GM19023 (cell line): ENCODE data around the gene TFDP1.
"Not testable (repeated sequence)": the region's sequence is repeated elsewhere in the genome, so short reads cannot be mapped to it uniquely, and the experiment has no call there.

Experiments used
- ATAC-seq: cut with Tn5 transposase; IDR thresholded peaks from one replicate; pipeline ENCODE4 v1.9.1; 2021; ENCODE audit warnings: mild to moderate bottlenecking, moderate library complexity; ENCODE audit not compliant: unreplicated experiment

The TFDP1 gene

DNA sequence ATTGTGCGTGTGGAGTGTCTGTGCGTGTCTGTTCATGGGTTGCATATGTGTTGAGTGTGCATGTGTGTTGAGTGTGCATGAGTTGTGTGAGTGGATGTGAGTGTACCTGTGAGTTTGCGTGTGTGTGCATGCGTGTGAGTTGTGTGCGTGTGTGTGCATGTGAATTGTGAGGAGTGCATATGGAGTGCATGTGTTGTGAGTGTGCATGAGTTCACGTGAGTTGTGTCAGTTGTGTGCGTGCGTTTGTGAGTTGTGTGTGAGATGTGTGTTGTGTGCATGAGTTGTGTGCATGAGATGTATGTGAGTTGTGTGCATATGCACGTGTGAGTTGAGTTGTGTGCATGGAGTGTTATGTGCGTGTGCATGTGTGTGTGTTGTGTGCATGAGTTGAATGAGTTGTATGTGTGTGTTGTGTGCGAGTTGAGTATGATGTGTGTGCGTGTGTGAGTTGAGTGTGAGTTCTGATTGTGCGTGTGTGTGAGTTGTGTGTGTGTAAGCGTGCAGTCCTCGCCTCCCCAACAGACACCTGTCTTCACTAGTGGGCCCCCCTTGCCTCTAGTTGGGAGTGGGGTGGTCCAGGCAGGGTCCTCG is 29.3 kb downstream of the TFDP1 start:
- no peak for ATAC-seq

DNA sequence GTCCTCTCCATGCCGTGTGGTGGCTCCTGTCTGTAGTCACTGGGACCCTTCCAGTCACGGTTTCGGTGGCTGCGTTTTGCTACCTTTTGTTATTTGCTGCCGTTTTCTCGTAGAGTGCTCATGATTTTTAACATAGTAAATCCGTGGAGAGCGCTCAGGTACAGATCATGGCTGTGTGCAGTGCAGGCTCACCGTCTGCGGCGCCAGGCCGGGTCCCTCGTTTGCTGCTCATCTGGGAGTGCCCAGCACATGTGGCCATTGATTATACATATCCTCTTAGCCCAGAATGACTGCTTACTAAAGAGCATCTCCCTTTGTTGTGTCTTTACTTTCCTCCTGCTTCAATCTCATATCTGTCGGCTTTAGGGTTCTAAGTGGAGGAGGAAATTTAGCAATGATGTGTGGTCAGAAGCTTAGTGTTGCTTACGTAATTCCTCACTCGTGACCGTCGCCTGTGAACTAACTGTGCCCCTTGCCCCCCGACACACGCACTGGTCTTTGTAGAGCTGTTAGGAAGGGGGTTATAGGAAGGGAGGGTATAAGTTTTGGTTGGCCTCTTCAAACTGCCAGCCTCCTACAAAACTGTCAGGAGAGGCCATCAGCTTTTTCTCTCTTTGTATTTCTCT is 31.8 kb downstream of the TFDP1 start:
- ATAC-seq, result no peak

GRCh38 chr13:113616991-113617749 is 32.6 kb downstream of the TFDP1 start:
- ATAC-seq, result no peak

DNA sequence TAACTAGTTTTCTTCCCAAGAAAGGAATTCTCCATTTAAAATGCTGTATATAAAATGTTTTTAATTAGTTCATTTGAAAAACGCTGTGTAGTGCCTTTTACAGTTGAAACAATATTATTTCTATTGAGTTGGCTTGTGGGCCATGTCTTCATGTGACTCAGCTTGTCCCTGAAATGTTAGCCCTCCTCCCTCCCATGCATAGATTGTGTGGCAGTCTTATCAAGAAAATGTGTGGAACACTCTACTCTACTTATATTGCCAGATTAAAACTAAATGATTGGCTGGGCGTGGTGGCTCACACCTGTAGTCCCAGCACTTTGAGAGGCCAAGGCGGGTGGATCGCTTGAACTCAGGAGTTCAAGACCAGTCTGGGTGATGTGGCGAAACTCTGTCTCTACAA is 33.4 kb downstream of the TFDP1 start:
- ATAC-seq, result no peak

DNA sequence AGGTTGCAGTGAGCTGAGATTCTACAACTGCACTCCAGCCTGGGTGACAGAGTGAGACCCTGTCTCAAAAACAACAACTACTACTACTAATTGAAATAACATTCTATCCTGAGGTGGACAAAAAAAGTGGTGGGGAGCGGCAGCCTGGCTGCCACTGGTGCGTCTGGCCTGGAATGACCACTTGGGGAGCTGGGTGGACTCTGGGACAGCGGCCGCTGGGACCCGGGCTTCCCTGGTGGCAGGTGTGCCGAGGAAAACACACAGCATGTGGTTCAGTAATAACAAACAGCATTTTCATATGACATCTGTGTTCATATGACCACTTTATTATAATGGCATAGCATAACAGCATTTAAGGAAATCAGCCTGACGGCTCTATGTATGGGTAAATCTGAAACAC is 33.9 kb downstream of the TFDP1 start:
- ATAC-seq, result no peak

DNA sequence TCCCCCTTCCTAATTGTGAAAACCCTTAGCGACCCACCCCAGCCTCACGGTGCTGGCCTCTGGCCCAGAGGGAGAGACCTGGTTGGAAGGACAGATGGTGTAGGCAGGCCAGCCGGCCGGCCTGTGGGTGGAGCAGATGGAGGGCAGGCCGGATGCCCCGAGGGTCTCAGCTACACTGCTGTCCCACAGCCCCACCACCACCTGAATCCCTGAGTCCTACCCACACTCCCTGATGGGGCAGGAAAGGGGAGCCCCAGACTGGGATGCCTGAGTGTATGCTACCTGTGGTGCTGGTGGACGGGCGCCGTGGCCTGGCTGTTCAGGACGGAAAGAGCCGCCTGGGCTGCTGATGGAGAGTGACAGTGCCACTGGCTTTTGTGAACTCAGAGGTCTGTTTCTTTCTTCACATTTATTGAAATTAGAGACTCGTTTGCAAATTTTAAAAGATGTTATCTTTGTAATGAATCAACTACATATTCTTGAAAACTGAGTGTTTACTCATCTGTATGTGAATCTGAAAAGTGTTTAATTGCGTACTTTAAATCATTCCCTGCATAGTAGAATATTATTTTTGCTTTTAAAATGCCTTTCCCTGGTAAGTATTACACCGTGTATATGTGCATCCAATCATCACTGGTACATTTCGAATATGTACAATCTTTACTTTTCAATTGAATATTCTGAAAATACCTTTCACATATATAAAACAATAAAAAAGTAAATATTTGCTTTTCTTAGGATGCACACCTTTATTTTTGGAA is 35.7 kb downstream of the TFDP1 start:
- ATAC-seq, result no peak

DNA sequence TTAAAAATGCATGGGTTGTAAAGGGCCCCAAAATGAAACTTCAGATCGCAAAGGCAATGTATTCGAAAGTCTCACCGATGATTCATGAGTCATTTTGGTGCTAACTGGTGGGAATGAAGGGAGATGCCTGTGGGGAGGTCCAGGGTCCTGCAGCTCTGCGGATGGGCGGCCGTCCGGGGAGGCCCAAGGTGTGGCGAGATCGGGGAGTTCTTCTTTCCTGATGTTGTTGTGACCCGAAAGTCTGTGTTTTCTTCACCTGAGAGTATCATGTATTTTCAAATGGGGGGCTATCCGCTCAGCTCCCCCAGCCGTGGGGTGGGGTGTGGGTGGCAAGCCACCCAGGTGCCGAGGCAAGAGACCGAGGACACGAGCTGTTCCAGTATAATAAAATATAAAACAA is 36.5 kb downstream of the TFDP1 start:
- ATAC-seq, result no peak

GRCh38 chr13:113621498-113621897 is 36.9 kb downstream of the TFDP1 start:
- ATAC-seq, result not testable (repeated sequence)

- not testable (repeated sequence) for ATAC-seq
Measured at GRCh38 chr13:113621986-113622550, 37.5 kb downstream of the TFDP1 start.

- ATAC-seq, result no peak
Measured at GRCh38 chr13:113622791-113623490, 38.4 kb downstream of the TFDP1 start.

GRCh38 chr13:113623491-113624234 is 39.1 kb downstream of the TFDP1 start:
- ATAC-seq, result no peak

DNA sequence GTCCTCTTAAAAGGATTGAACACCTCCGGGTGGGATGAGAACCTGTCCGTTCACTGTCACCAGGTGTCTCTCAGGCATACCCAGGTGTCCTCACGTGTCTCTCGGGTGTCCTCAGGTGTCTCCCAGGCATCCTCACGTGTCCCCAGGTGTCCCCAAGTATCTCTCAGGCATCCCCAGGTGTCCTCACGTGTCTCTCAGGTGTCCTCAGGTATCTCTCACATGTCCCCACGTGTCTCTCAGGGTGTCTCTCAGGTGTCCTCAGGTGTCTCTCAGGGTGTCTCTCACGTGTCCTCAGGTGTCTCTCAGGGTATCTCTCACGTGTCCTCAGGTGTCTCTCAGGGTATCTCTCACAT is 39.7 kb downstream of the TFDP1 start:
- no peak for ATAC-seq

GRCh38 chr13:113624640-113625304 is 40.2 kb downstream of the TFDP1 start:
- not testable (repeated sequence) for ATAC-seq

DNA sequence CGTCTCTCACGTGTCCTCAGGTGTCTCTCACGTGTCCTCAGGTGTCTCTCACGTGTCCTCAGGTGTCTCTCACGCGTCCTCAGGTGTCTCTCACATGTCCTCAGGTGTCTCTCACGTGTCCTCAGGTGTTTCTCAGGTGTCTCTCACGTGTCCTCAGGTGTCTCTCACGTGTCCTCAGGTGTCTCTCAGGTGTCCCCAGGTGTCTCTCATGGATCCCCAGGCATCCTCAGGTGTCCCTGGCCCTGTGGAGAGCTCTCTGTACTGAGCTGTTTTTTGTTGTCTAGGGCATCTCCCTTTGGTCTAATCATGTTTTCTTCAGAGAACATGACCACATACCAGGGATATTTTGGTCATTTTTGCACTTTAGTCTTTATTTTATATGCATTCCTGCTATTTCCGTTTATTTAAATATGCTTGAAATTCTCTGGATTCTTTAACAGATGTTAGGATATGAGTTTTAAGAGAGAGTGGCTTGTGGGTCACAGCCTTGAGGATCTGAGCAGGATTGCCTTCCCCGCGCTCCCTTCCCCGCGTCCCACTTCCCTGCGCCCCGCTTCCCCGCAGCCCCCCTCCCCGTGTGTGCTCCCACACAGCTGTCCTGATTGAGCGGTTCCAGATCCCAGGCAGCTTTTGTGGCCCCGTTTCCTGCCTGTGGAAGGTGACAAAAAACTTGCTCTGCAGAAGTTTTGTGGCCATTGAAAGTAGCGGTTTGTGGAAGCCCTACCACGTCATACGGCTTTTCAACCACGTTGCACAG is 41.6 kb downstream of the TFDP1 start:
- no peak for ATAC-seq

GRCh38 chr13:113627136-113627535 is 42.6 kb downstream of the TFDP1 start:
- no peak for ATAC-seq

DNA sequence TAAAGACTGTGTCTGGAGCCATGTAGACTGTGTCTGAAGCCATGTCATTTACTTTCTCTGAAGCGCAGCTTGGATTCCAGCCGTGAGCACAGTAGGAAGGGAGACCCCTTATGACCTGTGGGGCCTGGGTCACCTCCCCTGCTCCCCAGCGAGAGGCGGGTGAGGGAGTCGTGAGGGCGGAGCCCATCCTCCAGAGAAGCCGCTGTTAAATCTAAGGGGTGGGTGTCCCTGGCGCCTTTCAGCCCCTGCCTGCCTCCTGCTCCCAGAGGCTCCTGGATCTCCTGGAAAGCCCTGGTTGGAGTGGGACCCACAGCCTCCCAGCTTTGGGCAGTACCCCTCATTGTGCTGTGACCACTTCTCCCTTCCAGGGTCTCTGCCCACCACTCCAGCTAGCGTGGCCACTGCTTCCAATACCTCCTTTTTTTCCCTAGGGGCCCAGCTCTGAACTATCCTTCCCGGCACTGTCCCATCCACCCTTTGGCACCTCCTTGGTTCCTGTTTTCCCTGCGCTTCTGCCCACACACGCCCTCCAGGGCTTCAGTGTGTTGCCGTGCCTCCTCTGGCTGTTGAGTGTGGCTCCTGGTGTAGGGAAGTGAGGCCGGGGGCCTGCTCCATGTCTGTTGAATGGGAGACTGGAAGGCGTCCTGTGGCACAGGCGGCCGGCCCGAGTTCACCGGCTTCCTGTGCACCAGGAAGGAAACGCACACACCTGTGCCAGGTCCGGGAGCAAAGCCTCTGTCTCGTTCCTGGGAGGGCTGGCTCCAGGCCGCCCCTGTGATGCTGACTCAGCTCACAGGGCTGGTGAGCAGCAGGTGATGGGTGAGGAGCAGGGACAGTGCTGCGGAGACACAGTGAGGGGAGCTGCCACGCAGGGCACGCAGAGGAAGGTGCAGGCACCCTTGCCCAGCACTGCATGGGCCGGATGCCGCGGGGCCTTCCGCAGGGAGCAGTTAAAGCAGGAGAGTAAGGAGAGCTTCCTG is 44.0 kb downstream of the TFDP1 start:
- no peak for ATAC-seq

GRCh38 chr13:113629866-113630265 is 45.3 kb downstream of the TFDP1 start:
- no peak for ATAC-seq

DNA sequence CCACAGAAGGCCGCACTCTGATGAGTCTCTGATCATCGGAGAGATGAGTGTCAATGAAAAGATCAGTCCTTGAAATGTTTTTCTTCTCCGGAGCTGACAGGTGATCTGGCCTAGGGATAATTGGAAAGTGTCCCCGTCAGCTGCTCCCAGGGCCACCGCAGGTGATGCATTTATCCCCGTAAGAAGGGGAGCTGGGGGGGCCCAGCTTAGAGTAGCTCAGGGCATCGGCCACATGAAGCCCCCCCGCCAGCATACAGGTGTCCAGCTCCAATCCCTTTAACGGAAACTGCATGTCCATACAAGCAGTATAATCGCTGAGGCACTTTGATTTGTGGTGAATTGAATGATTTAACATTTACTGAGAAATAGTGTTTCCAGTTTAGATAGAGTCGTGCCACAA is 45.7 kb downstream of the TFDP1 start:
- ATAC-seq, result no peak
